Inflammatory macrophage treated with lipopolysaccharide for 4 hours (primary cell): ENCODE measurements around the gene ABHD14A.
"Not testable (repeated sequence)": the region's sequence is repeated elsewhere in the genome, so short reads cannot be mapped to it uniquely, and the experiment has no call there.

Experiments used
- DNase-seq: peaks from one replicate; pipeline ENCODE4 v3.0.0-alpha.2; 2020

The ABHD14A gene

GRCh38 chr3:51974277-51974962 lies 444 bp upstream of the ABHD14A start:
- DNase-seq = no peak

GRCh38 chr3:51975852-51976549 lies 1.1 kb downstream of the ABHD14A start:
- peak; percentile 58 for DNase-seq

- no peak for DNase-seq
Measured at GRCh38 chr3:51977446-51978142, 2.7 kb downstream of the ABHD14A start.

GRCh38 chr3:51978143-51978502 lies 3.3 kb downstream of the ABHD14A start:
- DNase-seq = no peak

- no peak for DNase-seq
Measured at GRCh38 chr3:51980253-51980652, 5.4 kb downstream of the ABHD14A start.

GRCh38 chr3:51982352-51982837 lies 7.5 kb downstream of the ABHD14A start:
- no peak for DNase-seq

- peak; percentile 91 for DNase-seq
Measured at GRCh38 chr3:51982838-51983577, 8.1 kb downstream of the ABHD14A start, which contains the start of gene ACY1. Gene ACY1 (plus strand): TSS chr3:51983535. CDS start chr3:51984065, 530 bp downstream.

- DNase-seq = no peak
Measured at GRCh38 chr3:51983578-51984268, 8.9 kb downstream of the ABHD14A start.

- no peak for DNase-seq
Measured at GRCh38 chr3:51984269-51984647, 9.4 kb downstream of the ABHD14A start.

GRCh38 chr3:51985063-51985462 lies 10.2 kb downstream of the ABHD14A start:
- DNase-seq = no peak

GRCh38 chr3:51986010-51986947 lies 11.4 kb downstream of the ABHD14A start:
- DNase-seq = no peak

- no peak for DNase-seq
Measured at GRCh38 chr3:51987568-51987967, 12.7 kb downstream of the ABHD14A start.

- no peak for DNase-seq
Measured at GRCh38 chr3:51988286-51989146, 13.7 kb downstream of the ABHD14A start.

GRCh38 chr3:51990501-51990971 lies 15.7 kb downstream of the ABHD14A start:
- not testable (repeated sequence) for DNase-seq

GRCh38 chr3:51992017-51992682 lies 17.3 kb downstream of the ABHD14A start:
- DNase-seq = no peak

- DNase-seq = not testable (repeated sequence)
Measured at GRCh38 chr3:51993657-51994056, 18.8 kb downstream of the ABHD14A start.

GRCh38 chr3:51994530-51994929 lies 19.7 kb downstream of the ABHD14A start:
- DNase-seq = no peak

GRCh38 chr3:51995346-51996163 lies 20.7 kb downstream of the ABHD14A start, which contains the start of gene RPL29:
Gene RPL29 (minus strand): TSS chr3:51995895. CDS start chr3:51995461, 434 bp downstream.
- DNase-seq = peak; percentile 95
